ENCODE measurements around the gene TFCP2L1.

Gene TFCP2L1

DNA sequence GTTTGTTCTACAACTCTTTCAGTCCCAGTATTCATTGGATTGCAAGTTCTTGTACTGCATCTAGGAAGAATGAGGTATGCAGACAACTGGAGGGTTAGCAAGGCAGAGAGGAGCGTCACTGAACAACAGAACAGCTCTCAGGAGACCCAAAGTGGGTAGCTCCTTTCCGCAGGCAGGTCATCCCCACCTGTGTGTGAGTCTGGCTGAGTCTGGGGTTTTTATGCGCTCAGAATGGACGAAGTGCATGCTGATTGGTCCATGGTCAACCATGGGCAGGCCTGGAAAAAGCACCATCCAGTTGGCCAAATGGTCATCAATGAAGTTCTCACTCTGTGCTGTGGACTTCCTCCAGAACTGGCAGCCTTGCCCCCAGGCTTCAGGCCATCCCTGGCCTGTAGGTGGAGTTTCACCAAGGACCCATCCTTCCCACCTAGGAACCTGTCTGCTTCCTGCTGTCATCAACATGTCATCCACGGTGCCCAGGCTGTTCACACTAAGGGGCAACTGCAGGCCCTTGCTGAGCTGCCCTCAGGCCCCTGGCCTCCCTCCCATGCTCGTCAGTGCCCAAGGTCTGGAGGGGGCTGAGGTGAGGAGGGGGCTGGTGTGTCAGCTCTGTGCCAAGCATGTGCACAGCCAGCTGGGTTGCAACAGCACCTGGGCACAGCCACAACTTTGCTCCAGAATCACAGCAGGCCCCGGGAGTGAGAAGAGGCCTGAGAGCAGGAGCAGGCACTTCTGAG is 11.1 kb upstream of the TFCP2L1 start:
- no peaks in the 10 kb centered on the region for H3K9me3 ChIP-seq (ENCODE audit: control insufficient read depth, insufficient read depth, low read length)
- no CpG with 5 or more reads among the region's 7 CpGs for WGBS (ENCODE audit: insufficient coverage, insufficient read length)
- DNase-seq (ENCODE audit: low read depth, low spot score), result no peak
- no peak overlapping the region for H3K27ac ChIP-seq (ENCODE audit: low read length)
- no peaks in the 10 kb centered on the region for H3K36me3 ChIP-seq (ENCODE audit: control insufficient read depth, insufficient read depth, low read length)
- H3K4me1 ChIP-seq (ENCODE audit: control insufficient read depth, insufficient read depth, low read length), result no peaks in the 10 kb centered on the region
- H3K27me3 ChIP-seq (ENCODE audit: control insufficient read depth, insufficient read depth, low read length), result no peaks in the 10 kb centered on the region
- H3K4me3 ChIP-seq (ENCODE audit: low read length), result no peak overlapping the region

DNA sequence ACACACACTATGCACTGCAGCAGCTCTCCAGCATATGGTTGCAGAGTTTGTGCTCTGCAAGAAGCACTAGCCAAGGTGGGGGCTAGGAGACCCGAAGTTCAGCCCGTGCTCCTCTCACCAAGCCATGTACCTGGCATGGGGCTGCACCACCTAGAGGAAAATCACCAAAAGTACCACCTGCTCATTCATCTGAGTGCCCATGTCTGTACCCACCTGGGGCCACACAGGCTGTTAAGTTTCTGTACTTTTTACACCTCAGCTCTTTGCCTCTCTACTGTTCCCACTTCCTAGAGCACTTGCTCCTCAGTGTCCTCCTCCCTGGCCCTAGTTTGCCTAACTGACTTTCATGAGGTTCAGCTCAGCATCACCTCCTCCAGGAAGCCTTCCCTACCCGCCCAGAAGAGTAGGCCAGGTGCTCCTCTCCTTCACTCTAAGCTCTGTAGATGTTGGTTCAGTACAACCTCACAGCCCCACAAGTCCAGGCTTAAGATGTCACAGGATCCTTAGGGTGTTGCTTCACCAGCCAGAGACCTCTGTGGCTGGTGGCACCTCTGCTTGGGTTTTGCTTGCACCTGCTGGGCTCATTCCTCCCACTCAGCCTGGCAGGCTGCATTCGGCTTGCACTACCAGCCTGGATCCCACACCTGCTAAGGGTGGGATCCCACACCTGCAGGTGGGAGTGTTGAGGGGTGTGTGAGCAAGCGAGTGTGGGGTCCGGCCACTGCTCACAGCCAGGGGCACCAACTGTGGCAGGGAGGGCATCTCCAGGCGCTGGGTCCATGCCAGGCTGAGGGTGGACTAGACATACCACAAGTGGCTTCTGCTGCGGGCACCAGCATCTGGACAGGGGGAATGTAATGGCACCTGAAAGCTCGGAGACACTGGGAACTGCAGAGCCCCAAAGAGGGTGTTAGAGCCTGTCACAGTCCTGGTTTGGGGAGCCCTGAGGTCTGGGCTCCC is 10.2 kb upstream of the TFCP2L1 start:
- Histone ChIP-seq H3K36me3 (ENCODE audit: control insufficient read depth, insufficient read depth, low read length) (no peaks in the 10 kb centered on the region), H3K27ac (ENCODE audit: low read length) (no peak overlapping the region), H3K4me3 (ENCODE audit: low read length) (no peak overlapping the region), H3K27me3 (ENCODE audit: control insufficient read depth, insufficient read depth, low read length) (no peaks in the 10 kb centered on the region), H3K4me1 (ENCODE audit: control insufficient read depth, insufficient read depth, low read length) (no peaks in the 10 kb centered on the region), H3K9me3 (ENCODE audit: control insufficient read depth, insufficient read depth, low read length) (no peaks in the 10 kb centered on the region)
- no CpG with 5 or more reads among the region's 9 CpGs for WGBS (ENCODE audit: insufficient coverage, insufficient read length)
- no peak for DNase-seq (ENCODE audit: low read depth, low spot score)

DNA sequence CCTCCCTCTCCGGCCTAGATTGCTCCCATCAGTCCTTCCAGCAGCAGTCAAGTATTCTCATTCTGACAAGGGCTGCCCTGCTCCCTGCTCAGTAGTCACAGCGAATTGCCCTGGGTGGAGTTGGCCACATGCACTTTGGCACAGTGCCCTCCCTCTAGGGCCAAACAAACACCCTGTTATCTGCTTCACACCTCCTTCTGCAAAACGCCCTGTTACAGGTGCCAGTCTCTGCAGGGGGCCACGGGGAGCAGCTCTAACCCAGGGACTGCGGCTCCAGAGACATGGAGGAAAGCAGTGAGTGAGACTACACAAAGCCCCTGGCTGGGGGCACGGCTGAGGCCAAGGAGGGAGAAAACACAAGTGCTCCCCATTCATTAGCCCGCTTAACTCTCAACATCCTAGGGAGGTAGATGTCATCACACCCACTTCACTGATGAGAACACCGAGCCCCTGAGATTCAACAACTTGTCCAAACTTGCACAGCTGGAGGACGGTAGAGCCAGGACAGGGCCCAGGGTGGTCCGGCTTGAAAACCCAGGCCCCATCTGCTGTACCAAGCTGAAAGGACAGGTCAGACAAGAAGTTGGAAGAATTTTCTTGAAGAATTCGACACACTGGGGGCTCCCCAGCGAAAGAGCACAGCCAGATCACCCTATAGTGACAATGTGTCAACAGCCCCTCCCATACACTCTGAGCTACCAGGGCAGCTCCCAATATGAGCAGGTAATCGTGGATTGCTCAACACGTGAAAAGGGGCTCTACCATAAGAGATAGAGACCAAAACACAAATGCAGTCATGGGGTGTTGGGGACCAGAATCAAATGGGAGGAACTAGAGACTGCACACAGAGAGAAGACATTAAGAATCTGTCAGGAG is 8.7 kb upstream of the TFCP2L1 start:
- Histone ChIP-seq H3K4me1 (ENCODE audit: control insufficient read depth, insufficient read depth, low read length) (no peaks in the 10 kb centered on the region), H3K27me3 (ENCODE audit: control insufficient read depth, insufficient read depth, low read length) (no peaks in the 10 kb centered on the region), H3K36me3 (ENCODE audit: control insufficient read depth, insufficient read depth, low read length) (no peaks in the 10 kb centered on the region), H3K27ac (ENCODE audit: low read length) (no peak overlapping the region), H3K9me3 (ENCODE audit: control insufficient read depth, insufficient read depth, low read length) (no peaks in the 10 kb centered on the region), H3K4me3 (ENCODE audit: low read length) (no peak overlapping the region)
- no CpG with 5 or more reads among the region's 14 CpGs for WGBS (ENCODE audit: insufficient coverage, insufficient read length)
- no peak for DNase-seq (ENCODE audit: low read depth, low spot score)

DNA sequence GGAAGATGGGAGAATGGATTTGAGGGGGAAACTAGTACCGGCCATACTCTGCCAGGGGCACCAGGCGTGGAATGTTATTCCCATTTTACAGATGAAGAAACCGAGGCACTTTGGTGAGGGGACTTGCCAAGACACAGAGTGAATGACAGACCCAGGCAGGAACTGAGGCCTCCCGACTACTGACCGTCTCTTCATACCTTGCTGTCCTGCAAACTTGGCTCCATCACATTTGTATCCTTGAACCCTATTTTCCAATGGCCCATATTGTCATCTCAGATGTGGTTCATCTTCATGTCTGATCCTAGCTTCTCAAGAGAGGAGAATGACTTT is 6.2 kb upstream of the TFCP2L1 start:
- Histone ChIP-seq H3K36me3 (ENCODE audit: control insufficient read depth, insufficient read depth, low read length) (no peaks in the 10 kb centered on the region), H3K27me3 (ENCODE audit: control insufficient read depth, insufficient read depth, low read length) (no peaks in the 10 kb centered on the region), H3K9me3 (ENCODE audit: control insufficient read depth, insufficient read depth, low read length) (no peaks in the 10 kb centered on the region), H3K4me3 (ENCODE audit: low read length) (no peak overlapping the region), H3K27ac (ENCODE audit: low read length) (no peak overlapping the region), H3K4me1 (ENCODE audit: control insufficient read depth, insufficient read depth, low read length) (no peaks in the 10 kb centered on the region)
- no peak for DNase-seq (ENCODE audit: low read depth, low spot score)
- no CpG with 5 or more reads among the region's 5 CpGs for WGBS (ENCODE audit: insufficient coverage, insufficient read length)

DNA sequence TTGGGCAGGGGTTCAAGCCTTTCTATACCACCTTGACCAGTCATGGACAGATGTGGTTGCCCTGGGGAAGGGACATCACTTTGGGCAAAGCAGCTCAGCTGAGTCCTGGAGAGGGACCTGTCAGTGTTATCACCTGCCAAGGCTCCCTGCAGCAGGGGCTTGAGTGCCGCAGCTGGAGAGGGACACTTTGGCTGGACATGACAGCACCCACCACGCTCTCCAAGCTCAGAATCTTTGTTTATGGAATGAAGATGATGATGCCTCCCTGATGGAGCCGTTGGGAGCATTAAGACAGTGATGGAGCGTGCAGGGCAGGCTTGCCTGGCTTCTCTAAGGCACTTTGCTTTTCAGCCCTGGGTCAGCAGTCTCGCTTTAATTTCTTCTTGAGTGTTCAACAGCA is 4.3 kb upstream of the TFCP2L1 start:
- Histone ChIP-seq H3K4me3 (ENCODE audit: low read length) (no peak overlapping the region), H3K4me1 (ENCODE audit: control insufficient read depth, insufficient read depth, low read length) (no peaks in the 10 kb centered on the region), H3K27ac (ENCODE audit: low read length) (no peak overlapping the region), H3K27me3 (ENCODE audit: control insufficient read depth, insufficient read depth, low read length) (no peaks in the 10 kb centered on the region; the same call in 1 of the 2 replicates), H3K9me3 (ENCODE audit: control insufficient read depth, insufficient read depth, low read length) (no peaks in the 10 kb centered on the region), H3K36me3 (ENCODE audit: control insufficient read depth, insufficient read depth, low read length) (no peaks in the 10 kb centered on the region)
- no peak for DNase-seq (ENCODE audit: low read depth, low spot score)
- no CpG with 5 or more reads among the region's 5 CpGs for WGBS (ENCODE audit: insufficient coverage, insufficient read length)

DNA sequence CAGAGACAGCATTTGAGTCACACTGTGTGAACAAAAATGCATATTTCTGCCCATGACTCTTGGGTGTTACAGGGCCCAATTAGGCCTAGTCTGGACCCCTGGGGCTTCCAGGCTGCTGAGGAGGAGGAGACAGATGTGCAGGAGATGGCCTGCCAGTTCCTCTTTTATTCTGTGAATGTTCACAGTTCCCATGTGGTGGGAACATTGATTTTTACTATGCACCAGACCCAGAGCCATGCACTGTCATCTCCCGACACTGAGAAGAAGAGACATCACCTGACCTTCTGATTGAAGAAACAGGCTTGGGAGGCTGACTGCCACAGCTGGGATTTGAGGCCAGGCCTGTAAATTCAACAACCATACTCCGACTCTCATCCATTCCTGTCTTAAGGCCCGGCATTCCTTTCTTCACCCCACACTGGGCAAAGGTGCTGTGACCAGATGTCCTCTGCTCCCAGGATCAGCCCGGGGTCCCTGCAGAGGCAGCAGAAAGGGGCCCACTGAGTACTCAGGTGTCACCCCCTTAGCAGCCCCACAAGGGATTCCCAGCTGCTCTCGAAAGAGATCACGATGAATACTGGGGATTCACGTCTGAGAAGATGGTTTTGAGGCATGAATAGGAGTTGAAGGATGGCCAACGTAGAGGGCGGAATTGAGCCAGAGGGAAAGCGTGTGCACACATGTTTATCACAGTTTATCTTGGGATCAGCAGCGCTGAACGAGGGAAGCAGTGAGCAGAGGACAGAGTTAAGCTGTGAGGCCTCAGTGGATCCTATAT is 3.6 kb upstream of the TFCP2L1 start:
- no peak for DNase-seq (ENCODE audit: low read depth, low spot score)
- no peaks in the 10 kb centered on the region for H3K36me3 ChIP-seq (ENCODE audit: control insufficient read depth, insufficient read depth, low read length)
- H3K9me3 ChIP-seq (ENCODE audit: control insufficient read depth, insufficient read depth, low read length), result no peaks in the 10 kb centered on the region
- H3K4me1 ChIP-seq (ENCODE audit: control insufficient read depth, insufficient read depth, low read length), result no peaks in the 10 kb centered on the region; the same call in 1 of the 2 replicates
- no peak overlapping the region for H3K27ac ChIP-seq (ENCODE audit: low read length)
- WGBS (ENCODE audit: insufficient coverage, insufficient read length), result no CpG with 5 or more reads among the region's 12 CpGs
- peaks cover 6% of the 10 kb centered on the region for H3K27me3 ChIP-seq (ENCODE audit: control insufficient read depth, insufficient read depth, low read length)
- no peak overlapping the region for H3K4me3 ChIP-seq (ENCODE audit: low read length)

DNA sequence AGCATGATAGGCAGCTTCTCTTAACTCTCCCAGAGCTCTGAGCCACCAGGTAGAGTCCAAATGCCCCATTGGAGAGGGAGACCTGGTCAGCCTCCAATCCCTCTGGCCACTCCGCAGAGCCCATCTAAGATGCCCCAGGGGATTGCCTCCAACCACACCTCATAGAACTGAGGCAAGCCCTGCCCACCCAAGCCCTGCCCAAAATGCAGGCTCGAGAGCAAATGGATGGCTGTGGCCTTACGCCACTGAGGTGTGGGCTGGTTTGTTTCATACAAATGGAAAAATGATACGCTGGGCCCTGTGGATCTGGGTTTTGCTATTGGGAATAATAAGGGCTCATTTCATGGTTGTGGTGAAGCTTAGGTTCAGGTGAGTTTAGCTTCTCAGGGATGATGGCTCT is 3.0 kb upstream of the TFCP2L1 start:
- H3K4me1 ChIP-seq (ENCODE audit: control insufficient read depth, insufficient read depth, low read length), result no peaks in the 10 kb centered on the region; the same call in 1 of the 2 replicates
- DNase-seq (ENCODE audit: low read depth, low spot score), result no peak
- no peak overlapping the region for H3K4me3 ChIP-seq (ENCODE audit: low read length)
- peaks cover 9% of the 10 kb centered on the region for H3K27me3 ChIP-seq (ENCODE audit: control insufficient read depth, insufficient read depth, low read length)
- H3K9me3 ChIP-seq (ENCODE audit: control insufficient read depth, insufficient read depth, low read length), result no peaks in the 10 kb centered on the region
- WGBS (ENCODE audit: insufficient coverage, insufficient read length), result no CpG with 5 or more reads among the region's 4 CpGs
- H3K27ac ChIP-seq (ENCODE audit: low read length), result no peak overlapping the region
- no peaks in the 10 kb centered on the region for H3K36me3 ChIP-seq (ENCODE audit: control insufficient read depth, insufficient read depth, low read length)

DNA sequence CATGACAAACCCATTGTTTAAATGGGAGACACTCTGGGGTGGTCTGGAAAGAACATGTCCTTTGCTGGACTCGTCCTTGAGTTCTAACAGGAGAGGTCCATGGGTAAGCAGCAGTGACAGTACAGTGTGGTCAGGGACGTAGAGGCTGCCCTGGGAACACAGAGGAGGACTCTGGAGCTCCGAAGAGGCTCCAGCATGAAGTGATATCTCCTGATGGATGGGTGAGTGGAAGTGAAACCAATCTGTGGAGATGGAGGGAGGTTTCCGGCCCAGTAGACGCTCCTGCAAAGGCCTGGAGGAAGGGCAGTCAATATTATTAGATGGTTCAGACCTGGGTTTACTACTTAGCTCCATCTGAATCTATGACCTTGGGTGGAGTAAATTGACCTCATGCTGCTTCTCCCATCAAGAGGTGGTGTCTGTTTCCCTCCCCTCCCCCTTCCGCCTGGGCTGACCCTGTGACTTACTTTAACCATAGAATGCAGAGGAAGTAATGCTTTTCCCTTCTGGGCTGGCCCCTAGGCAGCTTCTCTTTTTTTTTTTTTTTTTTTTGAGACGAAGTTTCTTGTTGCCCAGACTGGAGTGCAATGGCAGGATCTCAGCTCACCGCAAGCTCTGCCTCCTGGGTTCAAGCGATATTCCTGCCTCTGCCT is 2.3 kb upstream of the TFCP2L1 start:
- H3K36me3 ChIP-seq (ENCODE audit: control insufficient read depth, insufficient read depth, low read length), result no peaks in the 10 kb centered on the region
- H3K4me3 ChIP-seq (ENCODE audit: low read length), result no peak overlapping the region
- no peaks in the 10 kb centered on the region for H3K9me3 ChIP-seq (ENCODE audit: control insufficient read depth, insufficient read depth, low read length)
- no peak for DNase-seq (ENCODE audit: low read depth, low spot score)
- peaks cover 9% of the 10 kb centered on the region for H3K27me3 ChIP-seq (ENCODE audit: control insufficient read depth, insufficient read depth, low read length)
- WGBS (ENCODE audit: insufficient coverage, insufficient read length), result no CpG with 5 or more reads among the region's 9 CpGs
- H3K27ac ChIP-seq (ENCODE audit: low read length), result no peak overlapping the region
- H3K4me1 ChIP-seq (ENCODE audit: control insufficient read depth, insufficient read depth, low read length), result no peaks in the 10 kb centered on the region; the same call in 1 of the 2 replicates

DNA sequence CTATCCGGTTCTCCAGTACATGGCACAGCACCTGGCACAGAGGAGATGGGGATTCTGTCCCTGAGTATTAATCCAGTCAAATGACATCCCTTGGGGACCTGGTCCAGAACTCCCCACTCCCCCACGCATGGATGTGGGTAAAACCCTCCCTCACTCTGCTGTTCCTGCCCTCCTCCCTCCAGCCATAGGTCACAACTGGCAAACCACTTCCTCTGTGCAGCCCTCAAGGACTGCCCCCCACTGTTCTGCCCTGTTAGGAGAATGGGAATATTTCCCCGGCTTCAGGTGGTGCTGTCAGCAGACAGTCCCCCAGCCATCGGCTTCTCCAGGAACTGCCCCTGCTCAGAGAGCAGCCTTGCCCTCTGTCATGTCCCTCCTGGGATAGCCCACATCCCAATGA is 1.5 kb upstream of the TFCP2L1 start:
- Histone ChIP-seq H3K4me1 (ENCODE audit: control insufficient read depth, insufficient read depth, low read length) (no peaks in the 10 kb centered on the region; the same call in 1 of the 2 replicates), H3K9me3 (ENCODE audit: control insufficient read depth, insufficient read depth, low read length) (no peaks in the 10 kb centered on the region), H3K27ac (ENCODE audit: low read length) (no peak overlapping the region), H3K36me3 (ENCODE audit: control insufficient read depth, insufficient read depth, low read length) (no peaks in the 10 kb centered on the region), H3K4me3 (ENCODE audit: low read length) (no peak overlapping the region), H3K27me3 (ENCODE audit: control insufficient read depth, insufficient read depth, low read length) (peaks cover 9% of the 10 kb centered on the region)
- DNase-seq (ENCODE audit: low read depth, low spot score), result no peak
- no CpG with 5 or more reads among the region's 4 CpGs for WGBS (ENCODE audit: insufficient coverage, insufficient read length)
